OCI-LY3 (cell line): ENCODE measurements around the gene GSX2.

Source experiments
- H2AFZ ChIP-seq: fragments of 200-600, 300-600 bp; shearing (Covaris generic); 2 replicates; pipeline ENCODE4 v1.6.0; 2014; ENCODE audit warnings: antibody characterized with exemption, low read depth, low read length
- H3K27ac ChIP-seq: fragments of 200-600, 300-600 bp; sonication (generic); 2 replicates; pipeline ENCODE4 v1.5.1; 2014; ENCODE audit warnings: mild to moderate bottlenecking, low read length, moderate library complexity, mixed read lengths
- H3K27me3 ChIP-seq: fragments of 200-600, 300-600 bp; sonication (generic); 2 replicates; pipeline ENCODE4 v1.6.1; 2014; ENCODE audit warnings: low read depth, low read length, mixed read lengths
- H3K36me3 ChIP-seq: fragments of 200-600, 300-600 bp; sonication (generic); replicated peaks from 2 replicates; pipeline ENCODE3; 2014; ENCODE audit warnings: low read depth, low read length, mixed read lengths
- H3K4me1 ChIP-seq: fragments of 300-600, 200-600 bp; sonication (generic); 2 replicates; pipeline ENCODE4 v1.6.1; 2014; ENCODE audit warnings: low read length, mixed read lengths
- H3K4me2 ChIP-seq: fragments of 200-600, 300-600 bp; sonication (generic); 2 replicates; pipeline ENCODE4 v1.6.1; 2014; ENCODE audit warnings: low read length, mixed read lengths
- H3K4me3 ChIP-seq: fragments of 300-600, 200-600 bp; sonication (generic); 2 replicates; pipeline ENCODE4 v1.5.1; 2014; ENCODE audit warnings: antibody characterized with exemption, mild to moderate bottlenecking, low read length, moderate library complexity
- H3K79me2 ChIP-seq: fragments of 300-600, 200-600 bp; shearing (Covaris generic); 2 replicates; pipeline ENCODE4 v1.6.1; 2014; ENCODE audit warnings: mild to moderate bottlenecking, low read length, mixed read lengths
- H3K9ac ChIP-seq: fragments of 300-600, 200-600 bp; shearing (Covaris generic); 2 replicates; pipeline ENCODE4 v1.6.0; 2014; ENCODE audit warnings: mild to moderate bottlenecking, low read length, moderate library complexity
- H3K9me3 ChIP-seq: fragments of 200-600, 300-600 bp; shearing (Covaris generic); 2 replicates; pipeline ENCODE4 v1.6.1; 2014; ENCODE audit warnings: low read length, mixed read lengths; ENCODE audit not compliant: insufficient read depth
- H4K20me1 ChIP-seq: fragments of 200-600, 300-600 bp; sonication (generic); 2 replicates; pipeline ENCODE4 v1.6.1; 2016; ENCODE audit warnings: low read length, mixed read lengths; ENCODE audit not compliant: insufficient read depth
- CTCF ChIP-seq: fragments of 200-600, 300-600 bp; sonication (generic); IDR thresholded peaks from 2 replicates; pipeline ENCODE4 v1.5.1; 2014; ENCODE audit warnings: antibody characterized with exemption, low read length, low read depth
- EZH2phosphoT487 ChIP-seq: fragments of 200-600 bp; shearing (Covaris generic); IDR thresholded peaks from 2 replicates; pipeline ENCODE4 v1.6.1; 2018; ENCODE audit warnings: antibody characterized with exemption, mixed run types, low read depth

GSX2 gene

GRCh38 chr4:54066718-54067129 lies 33.2 kb upstream of the GSX2 start:
- no peak overlapping the region for H3K27ac ChIP-seq
- H2AFZ ChIP-seq, result no peak overlapping the region
- no peak overlapping the region for H3K9ac ChIP-seq
- peaks cover 29% of the 10 kb centered on the region for H3K79me2 ChIP-seq
- no peak overlapping the region for H3K4me2 ChIP-seq
- H3K4me1 ChIP-seq, result peaks cover 14% of the 10 kb centered on the region
- H3K4me3 ChIP-seq, result no peak overlapping the region
- TF ChIP-seq CTCF (no peak), EZH2phosphoT487 (no peak)
- peaks cover 12% of the 10 kb centered on the region for H4K20me1 ChIP-seq
- H3K36me3 ChIP-seq, result no peaks in the 10 kb centered on the region
- H3K9me3 ChIP-seq, result no peaks in the 10 kb centered on the region
- H3K27me3 ChIP-seq, result no peaks in the 10 kb centered on the region

GRCh38 chr4:54067166-54067565 lies 32.8 kb upstream of the GSX2 start:
- Histone ChIP-seq H4K20me1 (peaks cover 8% of the 10 kb centered on the region), H3K4me1 (peaks cover 14% of the 10 kb centered on the region), H3K27ac (no peak overlapping the region), H3K9me3 (no peaks in the 10 kb centered on the region), H3K4me3 (no peak overlapping the region), H2AFZ (no peak overlapping the region), H3K4me2 (no peak overlapping the region), H3K36me3 (no peaks in the 10 kb centered on the region), H3K27me3 (no peaks in the 10 kb centered on the region), H3K9ac (no peak overlapping the region), H3K79me2 (peaks cover 25% of the 10 kb centered on the region)
- TF ChIP-seq EZH2phosphoT487 (no peak), CTCF (no peak)

- Histone ChIP-seq H3K4me1 (no peaks in the 10 kb centered on the region), H2AFZ (no peak overlapping the region), H3K4me3 (no peak overlapping the region), H3K79me2 (no peaks in the 10 kb centered on the region), H3K27ac (no peak overlapping the region), H3K4me2 (no peak overlapping the region), H3K27me3 (no peaks in the 10 kb centered on the region), H4K20me1 (no peaks in the 10 kb centered on the region), H3K36me3 (no peaks in the 10 kb centered on the region), H3K9me3 (no peaks in the 10 kb centered on the region), H3K9ac (no peak overlapping the region)
- TF ChIP-seq CTCF (no peak), EZH2phosphoT487 (no peak)
Observed at GRCh38 chr4:54073271-54073880, 26.6 kb upstream of the GSX2 start.

GRCh38 chr4:54074381-54074780 lies 25.6 kb upstream of the GSX2 start:
- no peak overlapping the region for H2AFZ ChIP-seq
- no peak overlapping the region for H3K4me3 ChIP-seq
- no peak overlapping the region for H3K9ac ChIP-seq
- no peak overlapping the region for H3K4me2 ChIP-seq
- H3K9me3 ChIP-seq, result no peaks in the 10 kb centered on the region
- no peaks in the 10 kb centered on the region for H4K20me1 ChIP-seq
- H3K4me1 ChIP-seq, result no peaks in the 10 kb centered on the region
- no peak overlapping the region for H3K27ac ChIP-seq
- no peaks in the 10 kb centered on the region for H3K79me2 ChIP-seq
- H3K27me3 ChIP-seq, result no peaks in the 10 kb centered on the region
- no peaks in the 10 kb centered on the region for H3K36me3 ChIP-seq
- TF ChIP-seq CTCF, result no peak
- TF ChIP-seq EZH2phosphoT487, result no peak
